Muscle of leg (tissue), 11 donors: ENCODE measurements around the gene MTFR2. TPM values are rescaled to one million over a fixed set of nuclear protein-coding genes. Genes with fewer than 3 reads are reported as not detected.
A peak's percentile ranks its signal among the peaks of the same experiment; 100 is the strongest.

Experiments used
- DNase-seq: peaks from one replicate; pipeline ENCODE4 v3.0.0; 2013
- H3K27ac ChIP-seq: one replicate; pipeline ENCODE4 v1.5.1; 2013; ENCODE audit warnings: mild to moderate bottlenecking, low read length, control low read depth
- H3K27me3 ChIP-seq: one replicate; pipeline ENCODE4 v1.6.1; 2013; ENCODE audit warnings: low read length; ENCODE audit not compliant: control insufficient read depth, insufficient read depth
- H3K36me3 ChIP-seq: one replicate; pipeline ENCODE4 v1.6.1; 2013; ENCODE audit warnings: low read length; ENCODE audit not compliant: control insufficient read depth, insufficient read depth
- H3K4me1 ChIP-seq: one replicate; pipeline ENCODE4 v1.6.1; 2013; ENCODE audit warnings: low read length; ENCODE audit not compliant: control insufficient read depth, insufficient read depth
- H3K4me3 ChIP-seq: one replicate; pipeline ENCODE4 v1.5.1; 2013; ENCODE audit warnings: low read length, control low read depth
- H3K9me3 ChIP-seq: replicated peaks from 2 replicates; pipeline ENCODE4 v1.6.1; 2013; ENCODE audit warnings: low read depth, low read length; ENCODE audit not compliant: control insufficient read depth
- WGBS: methylation state at CpG from one replicate; pipeline ENCODE4 v1.1.5; 2013; ENCODE audit warnings: missing lambda C conversion rate; ENCODE audit not compliant: insufficient coverage; 5-methylcytosine and 5-hydroxymethylcytosine counted together
- polyA plus RNA-seq, 8 donors: library from polyadenylated mRNA; unstranded; fragments of 120-200 nt; gene quantifications; one replicate each; pipeline versions ENCODE4 v1.2.1 to v1.2.3, GENCODE V29; 2013; ENCODE audit warnings: inconsistent platforms in 1 of 8, low replicate concordance in 1 of 8; ENCODE audit not compliant: insufficient read length in 8 of 8, insufficient read depth in 1 of 8
- total RNA-seq: library from RNA; stranded (reverse); fragments of 120-200 nt; gene quantifications from one replicate; pipeline ENCODE4 v1.2.4, GENCODE V29; 2013

The MTFR2 gene
- total and polyA plus RNA-seq, 9 donors: 0.58 to 2.4 (median 1.5) TPM

GRCh38 chr6:136280032-136280609, 30.0 kb upstream of the MTFR2 start:
- Histone ChIP-seq H3K9me3 (no peaks in the 10 kb centered on the region), H3K36me3 (peaks cover 16% of the 10 kb centered on the region), H3K27ac (no peak overlapping the region), H3K27me3 (no peaks in the 10 kb centered on the region), H3K4me3 (no peak overlapping the region), H3K4me1 (peaks cover 5% of the 10 kb centered on the region)
- WGBS: 80% methylated on average over 1 of the region's 3 CpGs
- DNase-seq: no peak

- Histone ChIP-seq H3K27ac (no peak overlapping the region), H3K27me3 (no peaks in the 10 kb centered on the region), H3K36me3 (peaks cover 15% of the 10 kb centered on the region), H3K4me3 (no peak overlapping the region), H3K4me1 (no peaks in the 10 kb centered on the region), H3K9me3 (no peaks in the 10 kb centered on the region)
- no peak for DNase-seq
- no CpG with 5 or more reads among the region's 1 CpG for WGBS
Observed at GRCh38 chr6:136274062-136274461, 24.0 kb upstream of the MTFR2 start.

GRCh38 chr6:136265101-136265500, 15.0 kb upstream of the MTFR2 start:
- Histone ChIP-seq H3K4me3 (no peak overlapping the region), H3K9me3 (no peaks in the 10 kb centered on the region), H3K27me3 (no peaks in the 10 kb centered on the region), H3K27ac (no peak overlapping the region), H3K4me1 (no peaks in the 10 kb centered on the region), H3K36me3 (peaks cover 24% of the 10 kb centered on the region)
- WGBS: no CpG with 5 or more reads among the region's 1 CpG
- no peak for DNase-seq

- peaks cover 22% of the 10 kb centered on the region for H3K36me3 ChIP-seq
- H3K27ac ChIP-seq: no peak overlapping the region
- no peak overlapping the region for H3K4me3 ChIP-seq
- WGBS: no CpG with 5 or more reads among the region's 1 CpG
- no peaks in the 10 kb centered on the region for H3K9me3 ChIP-seq
- no peaks in the 10 kb centered on the region for H3K27me3 ChIP-seq
- no peak for DNase-seq
- H3K4me1 ChIP-seq: no peaks in the 10 kb centered on the region
Observed at GRCh38 chr6:136262940-136263339, 12.8 kb upstream of the MTFR2 start.

GRCh38 chr6:136254851-136255466, 4.8 kb upstream of the MTFR2 start:
- Histone ChIP-seq H3K27ac (no peak overlapping the region), H3K27me3 (no peaks in the 10 kb centered on the region), H3K9me3 (no peaks in the 10 kb centered on the region), H3K4me1 (peaks cover 3% of the 10 kb centered on the region), H3K36me3 (peaks cover 2% of the 10 kb centered on the region), H3K4me3 (no peak overlapping the region)
- DNase-seq: no peak

- no peak overlapping the region for H3K27ac ChIP-seq
- 70% methylated on average over 3 of the region's 6 CpGs for WGBS
Observed at GRCh38 chr6:136253734-136254133, 3.6 kb upstream of the MTFR2 start.

GRCh38 chr6:136252441-136252840, 2.3 kb upstream of the MTFR2 start:
- WGBS: 80% methylated on average over 1 of the region's 2 CpGs
- Histone ChIP-seq H3K4me3 (no peak overlapping the region), H3K36me3 (no peaks in the 10 kb centered on the region), H3K27me3 (no peaks in the 10 kb centered on the region), H3K9me3 (no peaks in the 10 kb centered on the region), H3K4me1 (peaks cover 11% of the 10 kb centered on the region), H3K27ac (no peak overlapping the region)
- DNase-seq: no peak

More at GRCh38 chr6:136253734-136254133, 3.6 kb upstream of the MTFR2 start:
- no peaks in the 10 kb centered on the region for H3K27me3 ChIP-seq
- no peak for DNase-seq
- H3K4me3 ChIP-seq: no peak overlapping the region
- peaks cover 11% of the 10 kb centered on the region for H3K4me1 ChIP-seq
- H3K9me3 ChIP-seq: no peaks in the 10 kb centered on the region
- H3K36me3 ChIP-seq: peaks cover 2% of the 10 kb centered on the region

- peaks cover 11% of the 10 kb centered on the region for H3K4me1 ChIP-seq
- no peak overlapping the region for H3K27ac ChIP-seq
- WGBS: 40% methylated on average over 1 of the region's 4 CpGs
- H3K36me3 ChIP-seq: no peaks in the 10 kb centered on the region
- no peaks in the 10 kb centered on the region for H3K27me3 ChIP-seq
- no peak overlapping the region for H3K4me3 ChIP-seq
- DNase-seq: no peak
- no peaks in the 10 kb centered on the region for H3K9me3 ChIP-seq
Observed at GRCh38 chr6:136251394-136251793, 1.3 kb upstream of the MTFR2 start.

GRCh38 chr6:136250686-136251008, 536 bp upstream of the MTFR2 start:
- H3K36me3 ChIP-seq: no peaks in the 10 kb centered on the region
- peaks cover 11% of the 10 kb centered on the region for H3K4me1 ChIP-seq
- peak overlapping the region; percentile 25 for H3K27ac ChIP-seq
- H3K4me3 ChIP-seq: peak overlapping the region; percentile 75
- no peak for DNase-seq
- H3K27me3 ChIP-seq: no peaks in the 10 kb centered on the region
- H3K9me3 ChIP-seq: no peaks in the 10 kb centered on the region
- WGBS: no CpG with 5 or more reads among the region's 8 CpGs

- no CpG with 5 or more reads among the region's 6 CpGs for WGBS
- Histone ChIP-seq H3K4me1 (peaks cover 11% of the 10 kb centered on the region), H3K4me3 (peak overlapping the region; percentile 75), H3K27ac (no peak overlapping the region), H3K36me3 (no peaks in the 10 kb centered on the region), H3K27me3 (no peaks in the 10 kb centered on the region), H3K9me3 (no peaks in the 10 kb centered on the region)
- no peak for DNase-seq
Observed at GRCh38 chr6:136249336-136249735, 775 bp downstream of the MTFR2 start.
